A172 (cell line): ENCODE measurements around the gene SPSB1. TPM values are rescaled to one million over a fixed set of nuclear protein-coding genes. Genes with fewer than 3 reads are reported as not detected.

Experiments used
- DNase-seq: peaks from one replicate; pipeline ENCODE4 v3.0.0-alpha.2; 2015; ENCODE audit warnings: low spot score
- total RNA-seq: library from RNA; depleted of rRNA; stranded (reverse); fragments of >200 nt; shearing (Covaris generic); gene quantifications from 2 replicates; pipeline ENCODE4 v1.2.3, GENCODE V29; 2014

SPSB1 gene
- total RNA-seq, 1 experiment from 2014 or later, result 8.7 TPM

GRCh38 chr1:9299571-9300541, 7.2 kb downstream of the SPSB1 start:
- peak; percentile 59 for DNase-seq

GRCh38 chr1:9300573-9300972, 7.9 kb downstream of the SPSB1 start:
- no peak for DNase-seq

- DNase-seq, result peak; percentile 92
Measured at GRCh38 chr1:9302745-9303524, 10.2 kb downstream of the SPSB1 start.

- DNase-seq, result no peak
Measured at GRCh38 chr1:9303916-9304315, 11.2 kb downstream of the SPSB1 start.

- DNase-seq, result no peak
Measured at GRCh38 chr1:9305216-9305615, 12.5 kb downstream of the SPSB1 start.

- DNase-seq, result no peak
Measured at GRCh38 chr1:9306006-9306405, 13.3 kb downstream of the SPSB1 start.

- DNase-seq, result no peak
Measured at GRCh38 chr1:9307303-9307702, 14.6 kb downstream of the SPSB1 start.

GRCh38 chr1:9308236-9308785, 15.6 kb downstream of the SPSB1 start:
- no peak for DNase-seq

- no peak for DNase-seq
Measured at GRCh38 chr1:9309080-9309479, 16.4 kb downstream of the SPSB1 start.

GRCh38 chr1:9309991-9310390, 17.3 kb downstream of the SPSB1 start:
- no peak for DNase-seq

- no peak for DNase-seq
Measured at GRCh38 chr1:9311029-9311428, 18.3 kb downstream of the SPSB1 start.

- no peak for DNase-seq
Measured at GRCh38 chr1:9311479-9311878, 18.8 kb downstream of the SPSB1 start.

GRCh38 chr1:9312168-9312720, 19.6 kb downstream of the SPSB1 start:
- no peak for DNase-seq

- DNase-seq, result no peak
Measured at GRCh38 chr1:9313576-9313975, 20.9 kb downstream of the SPSB1 start.

GRCh38 chr1:9314111-9314510, 21.4 kb downstream of the SPSB1 start:
- no peak for DNase-seq

- DNase-seq, result no peak
Measured at GRCh38 chr1:9314711-9315379, 22.2 kb downstream of the SPSB1 start.

- DNase-seq, result no peak
Measured at GRCh38 chr1:9315411-9316079, 22.9 kb downstream of the SPSB1 start.

GRCh38 chr1:9316080-9316444, 23.4 kb downstream of the SPSB1 start:
- DNase-seq, result no peak

- DNase-seq, result no peak
Measured at GRCh38 chr1:9316512-9316911, 23.8 kb downstream of the SPSB1 start.

GRCh38 chr1:9317072-9317471, 24.4 kb downstream of the SPSB1 start:
- no peak for DNase-seq
